HG03135 (cell line): ENCODE data around the gene NT5C2.

Experiments used
- ATAC-seq: cut with Tn5 transposase; IDR thresholded peaks from one replicate; pipeline ENCODE4 v1.9.1; 2021; ENCODE audit warnings: mild to moderate bottlenecking, moderate library complexity; ENCODE audit not compliant: unreplicated experiment

Gene NT5C2

GRCh38 chr10:103125323-103126267 lies 67.5 kb downstream of the NT5C2 start:
- ATAC-seq = peak; percentile 75

GRCh38 chr10:103124420-103125096 lies 68.5 kb downstream of the NT5C2 start:
- ATAC-seq = no peak

- no peak for ATAC-seq
These were observed 69.6 kb downstream of the NT5C2 start for GRCh38 chr10:103123282-103124024.

GRCh38 chr10:103120977-103121735 lies 71.9 kb downstream of the NT5C2 start:
- ATAC-seq = no peak

- ATAC-seq = no peak
These were observed 72.5 kb downstream of the NT5C2 start for GRCh38 chr10:103120546-103120945.

GRCh38 chr10:103117247-103117646 lies 75.8 kb downstream of the NT5C2 start:
- no peak for ATAC-seq

- no peak for ATAC-seq
These were observed 78.2 kb downstream of the NT5C2 start for GRCh38 chr10:103114876-103115275.

GRCh38 chr10:103111918-103112877 lies 80.9 kb downstream of the NT5C2 start:
- peak; percentile 56 for ATAC-seq

GRCh38 chr10:103111031-103111917 lies 81.8 kb downstream of the NT5C2 start:
- ATAC-seq = peak; percentile 75

- no peak for ATAC-seq
These were observed 82.7 kb downstream of the NT5C2 start for GRCh38 chr10:103110407-103110806.

GRCh38 chr10:103109821-103110220 lies 83.3 kb downstream of the NT5C2 start:
- ATAC-seq = no peak

GRCh38 chr10:103106539-103106938 lies 86.5 kb downstream of the NT5C2 start:
- ATAC-seq = no peak

GRCh38 chr10:103105462-103105861 lies 87.6 kb downstream of the NT5C2 start:
- ATAC-seq = no peak

- ATAC-seq = no peak
These were observed 88.4 kb downstream of the NT5C2 start for GRCh38 chr10:103104721-103105120.

GRCh38 chr10:103103989-103104388 lies 89.1 kb downstream of the NT5C2 start:
- no peak for ATAC-seq

- no peak for ATAC-seq
These were observed 90.9 kb downstream of the NT5C2 start for GRCh38 chr10:103102195-103102594.

GRCh38 chr10:103100620-103101019 lies 92.5 kb downstream of the NT5C2 start:
- ATAC-seq = no peak

- ATAC-seq = no peak
These were observed 94.8 kb downstream of the NT5C2 start for GRCh38 chr10:103098240-103098639.
